Stimulated activated CD8-positive, alpha-beta memory T cell treated with anti-CD3 and anti-CD28 coated beads, Interleukin-7, amount 100 ng/mL, for 4 hours (primary cell): Measurements from ENCODE around the gene GLRX3.
A peak's percentile ranks its signal among the peaks of the same experiment; 100 is the strongest.
"Not testable (repeated sequence)": the region's sequence is repeated elsewhere in the genome, so short reads cannot be mapped to it uniquely, and the experiment has no call there.

Source experiments
- DNase-seq, 2 donors: peaks; one replicate each; pipeline ENCODE4 v3.0.0-alpha.2; 2020; ENCODE audit warnings: low read depth in 2 of 2

The GLRX3 gene

GRCh38 chr10:130136226-130137089, at the start of gene GLRX3:
Gene GLRX3 (plus strand): TSS chr10:130136391. CDS start chr10:130136421, 30 bp downstream.
- peak; percentile 75 to 87 for DNase-seq

- not testable (repeated sequence) for DNase-seq
Observed at GRCh38 chr10:130090565-130090964, 45.6 kb upstream of the GLRX3 start.

DNA sequence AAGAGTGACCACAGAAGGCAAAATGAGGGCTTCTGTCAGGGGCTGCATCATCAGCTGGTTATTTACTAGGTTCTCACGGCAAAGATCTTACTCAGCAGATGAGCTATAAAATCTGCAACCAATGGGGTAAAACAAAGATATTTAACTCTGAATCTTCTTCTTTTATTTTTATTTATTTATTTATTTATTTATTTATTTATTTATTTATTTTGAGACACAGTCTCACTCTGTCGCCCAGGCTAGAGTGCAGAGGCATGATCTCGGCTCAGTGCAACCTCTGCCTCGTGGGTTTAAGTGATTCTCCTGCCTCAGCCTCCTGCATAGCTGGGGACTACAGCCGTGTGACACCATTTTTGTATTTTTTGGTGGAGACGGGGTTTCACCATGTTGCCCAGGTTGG, 36.8 kb upstream of the GLRX3 start:
- DNase-seq: no peak

GRCh38 chr10:130105724-130106123, 30.5 kb upstream of the GLRX3 start:
- no peak for DNase-seq

GRCh38 chr10:130108146-130108545, 28.0 kb upstream of the GLRX3 start:
- DNase-seq: peak in 1 of 2 donors; percentile 15

- DNase-seq: no peak
Observed at GRCh38 chr10:130108934-130109604, 27.1 kb upstream of the GLRX3 start.

- DNase-seq: peak; percentile 37 to 53
Observed at GRCh38 chr10:130109796-130110245, 26.4 kb upstream of the GLRX3 start.

DNA sequence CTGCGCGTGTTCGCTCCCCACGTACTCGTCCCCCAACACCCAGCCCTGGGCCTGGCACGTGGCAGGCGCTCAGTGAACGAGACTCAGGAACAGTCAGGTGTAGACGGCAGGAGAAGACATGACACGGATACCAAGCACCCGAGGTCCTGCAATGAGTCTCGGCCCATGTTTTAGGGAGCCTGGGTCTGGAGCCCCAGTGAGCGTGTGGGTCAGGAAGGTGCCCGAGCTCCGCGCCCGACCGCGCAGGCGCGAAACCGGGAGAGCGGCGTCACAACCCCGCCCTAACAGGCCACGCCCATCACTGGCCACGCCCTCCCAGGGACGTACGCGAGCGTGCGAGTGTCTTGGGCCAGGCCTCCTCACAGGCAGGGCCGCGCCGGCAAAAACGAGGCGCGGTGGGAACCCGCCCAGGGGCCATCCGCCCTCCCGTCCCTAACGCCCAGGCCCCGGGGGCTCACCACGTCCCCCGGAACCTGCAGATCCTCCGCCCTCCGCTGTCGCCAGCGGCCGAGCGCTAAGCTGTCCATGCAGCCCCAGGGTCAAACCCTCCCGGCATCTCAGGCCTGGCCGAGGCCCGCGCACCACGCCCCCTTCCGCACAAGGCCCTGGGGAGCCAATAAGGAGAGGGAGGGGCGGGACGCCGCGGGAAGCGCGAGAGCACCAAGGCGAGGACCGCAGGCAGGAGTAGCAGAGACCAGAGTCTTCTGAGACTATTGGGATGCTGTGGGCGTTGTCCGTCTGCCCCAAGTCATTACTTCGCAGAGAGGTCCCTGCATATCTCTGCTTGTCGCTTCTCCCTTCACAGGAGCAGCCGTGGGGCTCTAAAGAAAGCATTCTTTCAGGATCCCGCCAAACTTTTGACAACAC, 25.7 kb upstream of the GLRX3 start, which contains the start of gene C10orf143:
Gene C10orf143, minus strand, starts transcription at position 585 of the 867 bp plus-strand sequence. Its CDS starts 58 bp downstream, at position 527.
- DNase-seq: peak; percentile 94 to 97

DNA sequence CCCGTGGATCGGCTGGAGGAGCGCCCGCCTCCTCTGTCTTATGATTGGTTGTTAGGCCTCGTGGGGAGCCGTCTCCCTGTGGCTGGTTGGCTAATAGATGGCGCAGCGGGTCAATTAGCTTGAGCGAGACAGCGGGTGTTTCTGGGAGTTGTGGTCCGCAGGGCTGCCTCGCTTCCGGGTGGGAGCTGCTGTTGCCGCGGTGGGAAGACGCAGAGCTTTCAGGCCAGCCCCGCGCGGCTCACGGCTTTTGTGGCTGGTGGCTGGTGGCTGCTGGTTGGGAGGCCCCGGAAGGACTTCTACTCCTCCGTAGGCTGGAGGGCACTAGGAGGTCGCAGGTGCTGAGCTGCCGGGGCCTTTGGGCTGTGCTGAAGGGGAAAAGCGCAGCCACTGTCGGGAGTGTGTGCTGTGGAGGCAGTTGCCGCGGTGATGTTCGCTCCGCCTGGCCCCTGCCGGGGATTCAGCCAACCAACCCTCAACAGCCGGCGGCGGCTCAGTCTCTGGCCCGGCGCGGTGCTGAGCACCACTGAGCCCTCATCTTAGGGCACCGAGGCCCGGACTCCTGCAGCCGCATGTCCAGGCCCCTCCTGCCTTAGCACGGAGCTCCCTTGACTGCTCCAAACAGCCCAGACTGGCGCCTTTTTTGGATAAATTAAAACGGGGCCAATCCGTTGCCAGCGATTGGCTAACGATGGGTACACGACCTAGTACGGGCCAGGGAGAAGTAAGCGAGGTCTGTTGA, 24.9 kb upstream of the GLRX3 start:
- DNase-seq: peak; percentile 92 to 93

DNA sequence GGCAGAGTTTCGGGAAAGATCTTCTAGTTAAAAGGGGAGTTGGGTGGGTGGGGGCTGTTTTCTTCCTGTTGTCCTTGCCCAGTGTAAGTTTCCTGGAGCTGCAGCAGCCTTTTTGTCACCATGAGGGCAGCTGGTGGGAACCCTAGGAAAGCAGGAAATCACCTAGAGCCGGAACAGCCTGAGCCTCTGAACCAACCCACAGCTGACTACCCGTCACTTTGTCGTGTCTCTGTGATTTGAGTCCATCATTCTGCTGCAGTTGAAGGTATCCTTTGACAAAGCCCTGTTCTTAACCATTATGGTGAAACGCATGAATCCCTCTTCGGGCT, 24.4 kb upstream of the GLRX3 start:
- no peak for DNase-seq

GRCh38 chr10:130112821-130113220, 23.4 kb upstream of the GLRX3 start:
- DNase-seq: no peak

- DNase-seq: not testable (repeated sequence)
Observed at GRCh38 chr10:130116942-130117341, 19.2 kb upstream of the GLRX3 start.

- DNase-seq: not testable (repeated sequence)
Observed at GRCh38 chr10:130117535-130117934, 18.7 kb upstream of the GLRX3 start.

DNA sequence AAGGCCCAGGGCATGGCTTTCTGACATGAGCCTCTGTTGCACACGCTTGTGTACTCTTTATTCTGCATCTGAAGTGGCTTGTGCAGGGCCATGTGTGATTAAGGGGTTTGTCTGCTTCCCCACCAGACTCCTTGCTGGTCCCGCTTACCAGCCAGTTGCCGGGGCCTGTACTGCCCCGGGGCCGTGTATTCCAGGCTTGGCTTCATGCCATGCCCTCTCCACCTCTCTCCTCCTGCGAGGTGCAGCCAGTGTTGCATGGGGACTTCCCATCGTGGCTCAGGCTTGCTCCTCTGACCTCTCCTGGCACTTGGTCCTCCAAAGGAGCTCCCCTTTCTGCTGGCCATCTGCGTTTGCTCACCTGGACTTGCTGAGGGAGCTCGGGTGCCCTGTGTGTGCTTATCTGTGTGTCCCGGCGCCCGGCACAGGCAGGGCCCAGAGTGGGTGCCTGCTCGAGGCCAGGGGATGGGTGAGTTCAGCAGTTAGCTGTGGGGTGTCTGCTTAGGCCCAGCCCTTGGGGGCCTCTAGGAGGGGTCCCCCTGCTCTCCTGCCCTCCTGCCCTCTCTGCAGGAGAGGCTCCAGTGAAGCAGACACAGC, 14.6 kb upstream of the GLRX3 start:
- DNase-seq: no peak

GRCh38 chr10:130127364-130128061, 8.7 kb upstream of the GLRX3 start:
- peak; percentile 27 to 31 for DNase-seq

GRCh38 chr10:130128062-130128781, 8.0 kb upstream of the GLRX3 start:
- DNase-seq: no peak

GRCh38 chr10:130128922-130129321, 7.3 kb upstream of the GLRX3 start:
- DNase-seq: no peak

DNA sequence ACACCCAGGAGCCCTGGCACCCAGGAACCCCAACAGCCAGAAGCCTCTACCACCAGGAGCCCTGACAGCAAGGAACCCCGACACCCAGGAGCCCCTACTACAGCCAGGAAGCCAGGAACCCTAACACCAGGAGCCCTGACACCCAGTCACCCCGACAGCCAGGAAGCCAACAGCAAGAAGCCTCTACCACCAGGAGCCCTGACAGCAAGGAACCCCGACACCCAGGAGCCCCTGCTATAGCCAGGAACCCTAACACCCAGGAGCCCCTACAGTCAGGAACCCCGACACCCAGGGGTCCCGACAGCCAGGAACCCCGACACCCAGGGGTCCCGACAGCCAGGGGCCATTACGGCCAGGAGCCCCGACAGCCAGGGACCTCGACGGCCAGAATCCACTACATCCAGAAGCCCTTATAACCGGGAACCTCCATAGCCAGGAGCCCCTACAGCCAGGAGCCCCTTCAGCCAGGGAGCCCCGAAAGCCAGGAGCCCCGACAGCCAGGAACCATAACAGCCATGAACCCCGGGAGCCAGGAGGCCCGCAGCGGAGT, 440 bp upstream of the GLRX3 start:
- no peak for DNase-seq

DNA sequence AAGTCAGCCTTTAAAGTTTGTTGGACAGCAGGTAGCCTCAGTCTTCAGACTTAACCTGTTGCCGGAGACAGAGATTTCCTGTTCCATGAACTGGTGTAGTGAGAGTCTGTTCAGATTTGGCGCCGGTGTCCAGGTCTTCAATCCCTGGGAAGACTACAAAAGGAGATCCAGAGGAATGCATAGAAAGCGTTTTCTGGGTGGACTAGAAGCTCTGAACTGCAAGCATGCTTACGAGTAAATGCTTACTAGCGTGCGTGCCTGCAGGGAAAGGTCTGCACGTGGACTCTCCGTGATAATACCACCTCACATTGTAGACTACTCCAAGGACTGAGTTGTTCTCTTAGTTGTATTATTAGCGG, 878 bp downstream of the GLRX3 start:
- no peak for DNase-seq
